HEK293 (cell line): ENCODE results near the gene HINFP.
"Not testable (repeated sequence)": the region's sequence is repeated elsewhere in the genome, so short reads cannot be mapped to it uniquely, and the experiment has no call there.

Experiments
- CTCF ChIA-PET: fragments of 350-600 bp; formaldehyde crosslinking; extraction: SDS; loops from one replicate; lab custom pipeline; 2021; ENCODE audit warnings: antibody characterized with exemption; lab: Yijun Ruan, JAX
- POLR2A ChIA-PET: fragments of 300-600 bp; formaldehyde crosslinking; extraction: SDS; loops from one replicate; lab custom pipeline; 2020; ENCODE audit warnings: antibody characterized with exemption, inconsistent platforms; lab: Yijun Ruan, JAX
- H3K27ac ChIP-seq: fragments of 200-500 bp; sonication (Bioruptor generic); 2 replicates; pipeline ENCODE4 v1.5.1; 2014; ENCODE audit warnings: low read depth, low read length, control low read depth, inconsistent platforms; ENCODE audit errors: extremely low read depth
- H3K36me3 ChIP-seq, 2 experiments: fragments of 200-500 bp in 1 of 2; sonication (Bioruptor generic) in 1 of 2; 1 replicate in 1 of 2; 2 replicates in 1 of 2; pipeline ENCODE4 v1.5.1; 2014 to 2017; ENCODE audit warnings: inconsistent platforms in 2 of 2, low read length in 2 of 2; ENCODE audit not compliant: control insufficient read depth in 2 of 2, insufficient read depth in 1 of 2
- H3K4me1 ChIP-seq: fragments of 200-500 bp; sonication (Bioruptor generic); 2 replicates; pipeline ENCODE4 v1.5.1; 2014; ENCODE audit warnings: mild to moderate bottlenecking, low read length, inconsistent platforms; ENCODE audit not compliant: control insufficient read depth, insufficient read depth
- H3K4me3 ChIP-seq: 2 replicates; pipeline ENCODE4 v1.5.1; 2011; ENCODE audit warnings: low read depth, mild to moderate bottlenecking, control low read depth, low read length, moderate library complexity
- H3K9me3 ChIP-seq: fragments of 200-500 bp; sonication (Bioruptor generic); 2 replicates; pipeline ENCODE4 v1.5.1; 2014; ENCODE audit warnings: low read depth, low read length, inconsistent platforms; ENCODE audit not compliant: control insufficient read depth, insufficient read depth
- ATF2 ChIP-seq: fragments of 450-650 bp; formaldehyde crosslinking; IDR thresholded peaks from 2 replicates; pipeline ENCODE4 v1.5.1; 2016; ENCODE audit warnings: missing biosample characterization, missing genetic modification characterization, low read depth
- GLI2 ChIP-seq: fragments of 450-650 bp; formaldehyde crosslinking; IDR thresholded peaks from 2 replicates; pipeline ENCODE4; 2017; ENCODE audit warnings: missing biosample characterization, missing genetic modification characterization, low read depth, borderline replicate concordance
- GLIS1 ChIP-seq: fragments of 450-650 bp; formaldehyde crosslinking; IDR thresholded peaks from 2 replicates; pipeline ENCODE4 v1.5.1; 2016; ENCODE audit warnings: missing biosample characterization, missing genetic modification characterization
- PRDM1 ChIP-seq: fragments of 450-650 bp; formaldehyde crosslinking; IDR thresholded peaks from 2 replicates; pipeline ENCODE4; 2016; ENCODE audit warnings: missing biosample characterization, missing genetic modification characterization
- RBAK ChIP-seq: fragments of 450-650 bp; formaldehyde crosslinking; IDR thresholded peaks from 2 replicates; pipeline ENCODE4 v1.5.1; 2016; ENCODE audit warnings: missing biosample characterization, missing genetic modification characterization
- SCRT1 ChIP-seq: fragments of 450-650 bp; formaldehyde crosslinking; IDR thresholded peaks from 2 replicates; pipeline ENCODE4 v1.5.1; 2016; ENCODE audit warnings: missing biosample characterization, missing genetic modification characterization, borderline replicate concordance
- TCF7L2 ChIP-seq: IDR thresholded peaks from 2 replicates; pipeline ENCODE4 v1.6.1; 2011; ENCODE audit warnings: low read depth, mild to moderate bottlenecking, inconsistent platforms, low read length, moderate library complexity, borderline replicate concordance
- ZNF184 ChIP-seq: fragments of 450-650 bp; IDR thresholded peaks from 2 replicates; pipeline ENCODE4 v1.5.1; 2018; ENCODE audit warnings: missing biosample characterization, mild to moderate bottlenecking, missing genetic modification characterization
- ZNF335 ChIP-seq: fragments of 450-650 bp; formaldehyde crosslinking; conservative IDR thresholded peaks from 2 replicates; pipeline ENCODE4 v1.5.1; 2016; ENCODE audit warnings: missing biosample characterization, missing genetic modification characterization
- ZNF394 ChIP-seq: fragments of 450-650 bp; formaldehyde crosslinking; IDR thresholded peaks from 2 replicates; pipeline ENCODE4 v1.5.1; 2016; ENCODE audit warnings: missing biosample characterization, missing genetic modification characterization, mild to moderate bottlenecking, moderate library complexity, borderline replicate concordance
- ZNF423 ChIP-seq: fragments of 450-650 bp; formaldehyde crosslinking; IDR thresholded peaks from 2 replicates; pipeline ENCODE4 v1.5.1; 2016; ENCODE audit warnings: missing biosample characterization, missing genetic modification characterization
- ZNF488 ChIP-seq: fragments of 450-650 bp; formaldehyde crosslinking; IDR thresholded peaks from 2 replicates; pipeline ENCODE4 v1.5.1; 2016; ENCODE audit warnings: missing biosample characterization, missing genetic modification characterization
- ZNF621 ChIP-seq: fragments of 450-650 bp; formaldehyde crosslinking; IDR thresholded peaks from 2 replicates; pipeline ENCODE4 v1.5.1; 2017; ENCODE audit warnings: missing biosample characterization, missing genetic modification characterization
- ZNF629 ChIP-seq: fragments of 450-650 bp; formaldehyde crosslinking; IDR thresholded peaks from 2 replicates; pipeline ENCODE4 v1.5.1; 2017; ENCODE audit warnings: missing biosample characterization, missing genetic modification characterization
- ZNF654 ChIP-seq: fragments of 450-650 bp; formaldehyde crosslinking; IDR thresholded peaks from 2 replicates; pipeline ENCODE4 v1.5.1; 2016; ENCODE audit warnings: low read depth, missing biosample characterization, missing genetic modification characterization
- ZSCAN4 ChIP-seq: fragments of 450-650 bp; formaldehyde crosslinking; IDR thresholded peaks from 2 replicates; pipeline ENCODE4 v1.5.1; 2017; ENCODE audit warnings: missing biosample characterization, missing genetic modification characterization
- TF ChIP-seq, protein P1 (sequence below): fragments of 450-650 bp; formaldehyde crosslinking; IDR thresholded peaks from 2 replicates; pipeline ENCODE4 v1.5.1; 2016; ENCODE audit warnings: missing biosample characterization, missing genetic modification characterization
- TF ChIP-seq, protein P2 (sequence below): fragments of 450-650 bp; formaldehyde crosslinking; IDR thresholded peaks from 2 replicates; pipeline ENCODE4 v1.5.1; 2016; ENCODE audit warnings: missing biosample characterization, missing genetic modification characterization
- TF ChIP-seq, protein P3 (sequence below): fragments of 450-650 bp; formaldehyde crosslinking; IDR thresholded peaks from 2 replicates; pipeline ENCODE4 v1.5.1; 2016; ENCODE audit warnings: missing biosample characterization, missing genetic modification characterization
- TF ChIP-seq, protein P4 (sequence below): fragments of 450-650 bp; formaldehyde crosslinking; IDR thresholded peaks from 2 replicates; pipeline ENCODE4 v1.5.1; 2017; ENCODE audit warnings: missing biosample characterization, missing genetic modification characterization

HINFP gene

GRCh38 chr11:119101759-119102423 lies 19.5 kb upstream of the HINFP start, which contains the start of gene DPAGT1 (continued):
- no peak for TF ChIP-seq ATF2 (tag by site-specific recombination)
- no peak for TF ChIP-seq GLI2 (tag by site-specific recombination)
- TF ChIP-seq ZNF629: peak; percentile 79
- TF ChIP-seq, protein P1, sequence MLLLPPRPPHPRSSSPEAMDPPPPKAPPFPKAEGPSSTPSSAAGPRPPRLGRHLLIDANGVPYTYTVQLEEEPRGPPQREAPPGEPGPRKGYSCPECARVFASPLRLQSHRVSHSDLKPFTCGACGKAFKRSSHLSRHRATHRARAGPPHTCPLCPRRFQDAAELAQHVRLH (tag by site-specific recombination): peak; percentile 94
- TF ChIP-seq, protein P2, sequence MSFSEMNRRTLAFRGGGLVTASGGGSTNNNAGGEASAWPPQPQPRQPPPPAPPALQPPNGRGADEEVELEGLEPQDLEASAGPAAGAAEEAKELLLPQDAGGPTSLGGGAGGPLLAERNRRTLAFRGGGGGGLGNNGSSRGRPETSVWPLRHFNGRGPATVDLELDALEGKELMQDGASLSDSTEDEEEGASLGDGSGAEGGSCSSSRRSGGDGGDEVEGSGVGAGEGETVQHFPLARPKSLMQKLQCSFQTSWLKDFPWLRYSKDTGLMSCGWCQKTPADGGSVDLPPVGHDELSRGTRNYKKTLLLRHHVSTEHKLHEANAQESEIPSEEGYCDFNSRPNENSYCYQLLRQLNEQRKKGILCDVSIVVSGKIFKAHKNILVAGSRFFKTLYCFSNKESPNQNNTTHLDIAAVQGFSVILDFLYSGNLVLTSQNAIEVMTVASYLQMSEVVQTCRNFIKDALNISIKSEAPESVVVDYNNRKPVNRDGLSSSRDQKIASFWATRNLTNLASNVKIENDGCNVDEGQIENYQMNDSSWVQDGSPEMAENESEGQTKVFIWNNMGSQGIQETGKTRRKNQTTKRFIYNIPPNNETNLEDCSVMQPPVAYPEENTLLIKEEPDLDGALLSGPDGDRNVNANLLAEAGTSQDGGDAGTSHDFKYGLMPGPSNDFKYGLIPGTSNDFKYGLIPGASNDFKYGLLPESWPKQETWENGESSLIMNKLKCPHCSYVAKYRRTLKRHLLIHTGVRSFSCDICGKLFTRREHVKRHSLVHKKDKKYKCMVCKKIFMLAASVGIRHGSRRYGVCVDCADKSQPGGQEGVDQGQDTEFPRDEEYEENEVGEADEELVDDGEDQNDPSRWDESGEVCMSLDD (tag by site-specific recombination): 0 out of 2 replicates have a peak, but pooled peaks have one; percentile 40
- no peak for TF ChIP-seq RBAK (tag by site-specific recombination)
- peak; percentile 89; the same call in 1 of the 2 replicates for TF ChIP-seq ZNF335 (tag by site-specific recombination)
- TF ChIP-seq ZSCAN4 (tag by site-specific recombination): no peak
- 0 out of 2 replicates have a peak, but pooled peaks have one; percentile 32 for TF ChIP-seq ZNF423 (tag by site-specific recombination)
- no peak for TF ChIP-seq ZNF621
- TF ChIP-seq ZNF394 (tag by site-specific recombination): 0 out of 2 replicates have a peak, but pooled peaks have one; percentile 52
- TF ChIP-seq TCF7L2: no peak
- no peak for TF ChIP-seq ZNF184
- peak; percentile 93 for TF ChIP-seq SCRT1 (tag by site-specific recombination)

- ChIA-PET CTCF (interaction anchor here (0.8 to 2.3 kb wide), 4 partner anchors 20 to 220 kb away, joined by 3 to 7 read pairs (median 6); partner anchors contain the start of gene NLRX1), POLR2A (interaction anchor here (0.6 to 1.8 kb wide), 7 partner anchors 18 to 85 kb away, joined by 4 to 22 read pairs (median 8); partner anchors contain the start of genes HINFP, NLRX1, RPS25 and TRAPPC4)
- not testable (repeated sequence) for H3K27ac ChIP-seq, H3K36me3 ChIP-seq, H3K4me1 ChIP-seq, H3K9me3 ChIP-seq, H3K4me3 ChIP-seq
Observed at GRCh38 chr11:119103161-119103664, 18.2 kb upstream of the HINFP start.

- H3K4me3 ChIP-seq: no peak overlapping the region
- TF ChIP-seq, protein P3, sequence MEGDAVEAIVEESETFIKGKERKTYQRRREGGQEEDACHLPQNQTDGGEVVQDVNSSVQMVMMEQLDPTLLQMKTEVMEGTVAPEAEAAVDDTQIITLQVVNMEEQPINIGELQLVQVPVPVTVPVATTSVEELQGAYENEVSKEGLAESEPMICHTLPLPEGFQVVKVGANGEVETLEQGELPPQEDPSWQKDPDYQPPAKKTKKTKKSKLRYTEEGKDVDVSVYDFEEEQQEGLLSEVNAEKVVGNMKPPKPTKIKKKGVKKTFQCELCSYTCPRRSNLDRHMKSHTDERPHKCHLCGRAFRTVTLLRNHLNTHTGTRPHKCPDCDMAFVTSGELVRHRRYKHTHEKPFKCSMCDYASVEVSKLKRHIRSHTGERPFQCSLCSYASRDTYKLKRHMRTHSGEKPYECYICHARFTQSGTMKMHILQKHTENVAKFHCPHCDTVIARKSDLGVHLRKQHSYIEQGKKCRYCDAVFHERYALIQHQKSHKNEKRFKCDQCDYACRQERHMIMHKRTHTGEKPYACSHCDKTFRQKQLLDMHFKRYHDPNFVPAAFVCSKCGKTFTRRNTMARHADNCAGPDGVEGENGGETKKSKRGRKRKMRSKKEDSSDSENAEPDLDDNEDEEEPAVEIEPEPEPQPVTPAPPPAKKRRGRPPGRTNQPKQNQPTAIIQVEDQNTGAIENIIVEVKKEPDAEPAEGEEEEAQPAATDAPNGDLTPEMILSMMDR: peak; percentile 40; the same call in 1 of the 2 replicates
- peak; percentile 27; the same call in 1 of the 2 replicates for TF ChIP-seq ZNF654 (tag by site-specific recombination)
- 0 out of 2 replicates have a peak, but pooled peaks have one; percentile 38 for TF ChIP-seq PRDM1 (tag by site-specific recombination)
- no peak for TF ChIP-seq ZNF488 (tag by site-specific recombination)
- TF ChIP-seq, protein P4, sequence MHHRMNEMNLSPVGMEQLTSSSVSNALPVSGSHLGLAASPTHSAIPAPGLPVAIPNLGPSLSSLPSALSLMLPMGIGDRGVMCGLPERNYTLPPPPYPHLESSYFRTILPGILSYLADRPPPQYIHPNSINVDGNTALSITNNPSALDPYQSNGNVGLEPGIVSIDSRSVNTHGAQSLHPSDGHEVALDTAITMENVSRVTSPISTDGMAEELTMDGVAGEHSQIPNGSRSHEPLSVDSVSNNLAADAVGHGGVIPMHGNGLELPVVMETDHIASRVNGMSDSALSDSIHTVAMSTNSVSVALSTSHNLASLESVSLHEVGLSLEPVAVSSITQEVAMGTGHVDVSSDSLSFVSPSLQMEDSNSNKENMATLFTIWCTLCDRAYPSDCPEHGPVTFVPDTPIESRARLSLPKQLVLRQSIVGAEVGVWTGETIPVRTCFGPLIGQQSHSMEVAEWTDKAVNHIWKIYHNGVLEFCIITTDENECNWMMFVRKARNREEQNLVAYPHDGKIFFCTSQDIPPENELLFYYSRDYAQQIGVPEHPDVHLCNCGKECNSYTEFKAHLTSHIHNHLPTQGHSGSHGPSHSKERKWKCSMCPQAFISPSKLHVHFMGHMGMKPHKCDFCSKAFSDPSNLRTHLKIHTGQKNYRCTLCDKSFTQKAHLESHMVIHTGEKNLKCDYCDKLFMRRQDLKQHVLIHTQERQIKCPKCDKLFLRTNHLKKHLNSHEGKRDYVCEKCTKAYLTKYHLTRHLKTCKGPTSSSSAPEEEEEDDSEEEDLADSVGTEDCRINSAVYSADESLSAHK: peak; percentile 74
- TF ChIP-seq GLIS1 (tag by site-specific recombination): peak; percentile 89
- H3K27ac ChIP-seq: no peak overlapping the region
- no peaks in the 10 kb centered on the region for H3K9me3 ChIP-seq
- ChIA-PET POLR2A (interaction anchor here (0.5 kb wide), 1 partner anchor 19 kb away, joined by 5 read pairs; no protein-coding TSS in a partner anchor), CTCF (interaction anchor here (1.2 kb wide), 1 partner anchor 220 kb away, joined by 4 read pairs; no protein-coding TSS in a partner anchor)
- H3K36me3 ChIP-seq: peaks cover 0 to 3% of the 10 kb centered on the region in 2 experiments; a peak in 1 of 3 replicates
- H3K4me1 ChIP-seq: no peaks in the 10 kb centered on the region
Observed at GRCh38 chr11:119103793-119104192, 17.6 kb upstream of the HINFP start.
